Measurements from ENCODE around the gene ZSCAN20. TPM values are rescaled to one million over a fixed set of nuclear protein-coding genes. Genes with fewer than 3 reads are reported as not detected.

Gene ZSCAN20
- total RNA-seq, 1 experiment from 2014 or later, result 3.9 TPM

DNA sequence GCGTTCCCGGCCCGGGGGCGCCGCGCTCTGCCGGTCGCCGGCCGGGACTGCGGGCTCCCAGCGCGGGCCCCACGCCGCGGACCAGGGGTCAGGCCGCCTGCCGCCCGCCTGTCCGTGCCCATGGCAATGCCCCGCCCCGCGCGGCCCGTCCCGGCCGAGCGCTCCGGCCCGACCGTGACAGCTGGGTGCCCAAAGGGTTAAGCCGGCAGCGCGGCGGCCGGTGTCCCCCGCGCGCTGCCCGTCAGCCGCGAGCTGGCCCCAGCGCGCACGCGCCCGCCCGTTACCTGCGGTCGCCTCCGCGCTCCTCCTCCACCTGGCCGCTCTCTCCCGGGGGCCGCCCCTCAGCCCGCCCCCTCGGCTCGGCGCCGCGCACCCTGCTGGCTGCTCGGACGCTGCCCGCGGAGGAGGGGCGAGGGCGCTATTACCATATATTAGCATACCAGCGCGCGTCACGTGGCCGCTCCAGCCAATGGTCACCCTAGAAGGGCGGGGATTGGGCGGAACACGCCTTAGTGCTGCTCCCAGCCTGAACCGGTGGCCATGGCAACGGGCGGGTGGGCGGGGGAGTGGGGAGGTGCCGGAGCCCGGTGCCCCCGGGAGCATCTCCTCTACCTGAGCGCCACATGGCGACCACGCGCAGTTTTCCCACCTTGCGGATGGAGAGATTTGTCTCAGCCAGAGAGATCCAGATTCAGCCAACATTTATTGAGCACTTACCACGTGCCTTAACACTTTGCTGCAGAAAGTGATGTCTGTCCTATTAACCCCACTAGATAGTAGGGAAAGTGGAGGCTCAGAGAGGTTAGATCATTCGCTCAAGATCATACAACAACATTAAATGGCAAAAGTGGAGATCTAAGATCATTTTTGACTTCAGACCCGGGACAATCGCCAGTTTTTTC lies 41.5 kb upstream of the ZSCAN20 start, which contains the start of gene PHC2:
Gene PHC2 (minus strand): TSS at position 404 of the 902 bp plus-strand sequence. CDS start 55,556 bp downstream, outside the sequence.
- H3K4me3 Mint-ChIP-seq, result peak within 1 kb of the TSS; percentile 29 to 66; a peak in 4 of 5 replicates
- H3K27ac ChIP-seq (ENCODE audit: insufficient read length, low read depth, low read length), result no peak within 1 kb of the TSS
- no peak within 1 kb of the TSS for H3K27ac Mint-ChIP-seq

More for the DNA sequence above, 41.5 kb upstream of the ZSCAN20 start, which contains the start of gene PHC2:
- no CpG with 5 or more reads among the region's 91 CpGs for WGBS (ENCODE audit: extremely low coverage, insufficient read length, low lambda C conversion rate)
- H2BK15ac ChIP-seq (ENCODE audit: low read depth, low read length), result no peak within 1 kb of the TSS
- H3K9me3 ChIP-seq (ENCODE audit: control insufficient read depth, low read depth, low read length), result no peaks in the 10 kb centered on the region
- no peaks in the 10 kb centered on the region for H3K79me1 ChIP-seq (ENCODE audit: insufficient read depth, low read depth, low read length, poor library complexity, severe bottlenecking)
- Mint-ChIP-seq H3K27me3 (ENCODE audit: low read depth) (peaks cover 13% of the 10 kb centered on the region), H3K9me3 (no peaks in the 10 kb centered on the region), H3K36me3 (ENCODE audit: insufficient read depth in 1 of 3, low read depth in 3 of 3) (no peaks in the 10 kb centered on the region), H3K4me1 (peaks cover 3 to 14% of the 10 kb centered on the region in 2 experiments)
- peaks cover 7% of the 10 kb centered on the region; the same call in 1 of the 2 replicates for H3K27me3 ChIP-seq (ENCODE audit: insufficient read depth, low read length)
- no peak within 1 kb of the TSS for H3T11ph ChIP-seq (ENCODE audit: low read length)
- no peak within 1 kb of the TSS for H3K56ac ChIP-seq (ENCODE audit: insufficient read length, low read depth, low read length)
- no peak within 1 kb of the TSS for H2BK5ac ChIP-seq (ENCODE audit: insufficient read length, low read length)
- no peak within 1 kb of the TSS for H3K9ac ChIP-seq (ENCODE audit: extremely low read depth, insufficient read length, low read length)
- peaks cover 6% of the 10 kb centered on the region; the same call in 1 of the 2 replicates for H3K4me1 ChIP-seq (ENCODE audit: insufficient read depth, low read length)
- H3K4me2 ChIP-seq (ENCODE audit: insufficient read depth, insufficient read length, low read length), result peak within 1 kb of the TSS; percentile 85
- H3K18ac ChIP-seq (ENCODE audit: insufficient read length, low read depth, low read length), result no peak within 1 kb of the TSS
- H2BK120ac ChIP-seq (ENCODE audit: low read depth, low read length, poor library complexity, severe bottlenecking), result no peak within 1 kb of the TSS
- H3K23ac ChIP-seq (ENCODE audit: insufficient read length, low read depth, low read length), result no peak within 1 kb of the TSS
- no peak within 1 kb of the TSS for H3K14ac ChIP-seq (ENCODE audit: insufficient read depth, low read length)
- H3K4ac ChIP-seq (ENCODE audit: low read depth, low read length), result no peak within 1 kb of the TSS
- peak; percentile 99 for DNase-seq
- peaks cover 6% of the 10 kb centered on the region for H3K23me2 ChIP-seq (ENCODE audit: insufficient read length, low read depth, low read length, poor library complexity, severe bottlenecking)
- no peak within 1 kb of the TSS for H2AFZ ChIP-seq (ENCODE audit: low read length)
- TF ChIP-seq, protein P1, sequence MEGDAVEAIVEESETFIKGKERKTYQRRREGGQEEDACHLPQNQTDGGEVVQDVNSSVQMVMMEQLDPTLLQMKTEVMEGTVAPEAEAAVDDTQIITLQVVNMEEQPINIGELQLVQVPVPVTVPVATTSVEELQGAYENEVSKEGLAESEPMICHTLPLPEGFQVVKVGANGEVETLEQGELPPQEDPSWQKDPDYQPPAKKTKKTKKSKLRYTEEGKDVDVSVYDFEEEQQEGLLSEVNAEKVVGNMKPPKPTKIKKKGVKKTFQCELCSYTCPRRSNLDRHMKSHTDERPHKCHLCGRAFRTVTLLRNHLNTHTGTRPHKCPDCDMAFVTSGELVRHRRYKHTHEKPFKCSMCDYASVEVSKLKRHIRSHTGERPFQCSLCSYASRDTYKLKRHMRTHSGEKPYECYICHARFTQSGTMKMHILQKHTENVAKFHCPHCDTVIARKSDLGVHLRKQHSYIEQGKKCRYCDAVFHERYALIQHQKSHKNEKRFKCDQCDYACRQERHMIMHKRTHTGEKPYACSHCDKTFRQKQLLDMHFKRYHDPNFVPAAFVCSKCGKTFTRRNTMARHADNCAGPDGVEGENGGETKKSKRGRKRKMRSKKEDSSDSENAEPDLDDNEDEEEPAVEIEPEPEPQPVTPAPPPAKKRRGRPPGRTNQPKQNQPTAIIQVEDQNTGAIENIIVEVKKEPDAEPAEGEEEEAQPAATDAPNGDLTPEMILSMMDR (conservative IDR thresholded peaks at IDR 0.05), result no peak; the same call in 1 of the 3 replicates
- no peak within 1 kb of the TSS for H2AK5ac ChIP-seq (ENCODE audit: insufficient read length, low read length)
- H4K20me1 ChIP-seq (ENCODE audit: control insufficient read depth, insufficient read depth, insufficient read length), result no peaks in the 10 kb centered on the region
- H2BK20ac ChIP-seq (ENCODE audit: low read depth, low read length, poor library complexity, severe bottlenecking), result no peak within 1 kb of the TSS
- no peak within 1 kb of the TSS for H4K91ac ChIP-seq (ENCODE audit: insufficient read length, low read depth, low read length)
- H4K8ac ChIP-seq (replicated peaks; ENCODE audit: insufficient read length, low read depth, low read length), result no peak within 1 kb of the TSS
- no peak within 1 kb of the TSS for H2BK12ac ChIP-seq (ENCODE audit: insufficient read length, low read depth, low read length)
- H4K5ac ChIP-seq (ENCODE audit: insufficient read length, low read depth, low read length), result no peak within 1 kb of the TSS
- H3K79me2 ChIP-seq (ENCODE audit: insufficient read depth, low read length), result no peaks in the 10 kb centered on the region
